ENCODE measurements around the gene AGPAT3. TPM values are rescaled to one million over a fixed set of nuclear protein-coding genes. Genes with fewer than 3 reads are reported as not detected.

AGPAT3 gene
- total and polyA plus RNA-seq, 8 donors = 9.9 to 83.1 (median 36.7) TPM

DNA sequence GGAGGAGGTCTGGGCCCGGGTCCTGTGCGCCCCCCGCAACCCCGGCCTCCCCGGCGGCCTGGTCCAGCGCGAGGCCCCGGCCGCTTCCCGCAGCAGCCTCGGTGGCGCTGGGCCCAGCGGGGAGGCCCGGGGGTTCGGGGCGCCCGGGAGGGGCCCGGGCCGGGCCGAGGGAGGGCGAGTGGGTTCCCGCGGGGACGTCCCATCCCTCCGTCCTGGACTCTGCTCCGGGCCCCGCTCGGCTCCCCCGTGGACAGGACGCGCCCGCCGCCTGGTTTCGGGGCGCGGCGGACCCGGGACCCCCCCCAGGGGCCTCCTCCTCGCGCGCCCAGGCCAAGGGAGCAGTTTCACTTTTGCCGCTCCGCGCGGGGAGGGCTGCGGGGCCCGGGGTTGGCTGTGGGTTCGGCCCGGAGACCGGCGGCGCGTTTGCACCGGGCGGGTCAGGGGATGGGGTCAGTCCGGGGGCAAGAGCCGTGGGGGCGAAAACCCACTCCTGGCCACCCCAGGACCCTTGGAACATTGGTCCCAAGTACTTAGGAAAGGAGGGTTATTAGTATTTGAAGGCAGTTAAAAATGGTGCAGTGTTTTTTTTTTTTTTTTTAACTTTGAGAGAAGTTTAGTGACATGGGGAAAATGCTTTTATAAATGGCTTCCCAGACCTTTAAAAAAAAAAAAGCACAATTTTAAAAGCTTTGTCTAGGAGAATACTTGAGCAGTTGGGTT, 677 bp downstream of the AGPAT3 start:
- DNase-seq = peak; percentile 69 to 77
- Histone ChIP-seq H3K4me1 (peaks cover 36 to 65% (median 49%) of the 10 kb centered on the region in 4 donors), H3K36me3 (peaks cover 0 to 5% (median 0%) of the 10 kb centered on the region in 4 donors), H3K27me3 (no peaks in the 10 kb centered on the region), H3K4me3 (peak overlapping the region; percentile 81 to 94 (median 90)), H3K9me3 (no peaks in the 10 kb centered on the region), H3K27ac (peak overlapping the region; percentile 93 to 97 (median 96))
- 0 to 1% (median 1%) methylated on average over 12 to 56 of the region's 59 CpGs for WGBS, 5 donors
- intact Hi-C loops (cut with DNase I; ENCODE audit: low total_unique reads) = no loop called here
- no peak for TF ChIP-seq POLR2AphosphoS5 (IDR thresholded peaks at IDR 0.05)
- TF ChIP-seq EP300 (IDR thresholded peaks at IDR 0.05) = no peak
- TF ChIP-seq CTCF (IDR thresholded peaks at IDR 0.05) = no peak
- TF ChIP-seq POLR2A (IDR thresholded peaks at IDR 0.05) = no peak

- no peaks in the 10 kb centered on the region for H3K9me3 ChIP-seq
- TF ChIP-seq POLR2AphosphoS5 (IDR thresholded peaks at IDR 0.05) (no peak), EP300 (IDR thresholded peaks at IDR 0.05) (no peak), POLR2A (IDR thresholded peaks at IDR 0.05) (no peak), CTCF (IDR thresholded peaks at IDR 0.05) (no peak)
- peak in 1 of 2 donors; percentile 80 for DNase-seq
- H3K4me1 ChIP-seq = peaks cover 30 to 59% (median 43%) of the 10 kb centered on the region in 4 donors
- intact Hi-C loops (cut with DNase I; ENCODE audit: low total_unique reads) = no loop called here
- WGBS, 5 donors = 0 to 5% (median 1%) methylated on average over 16 of the region's 16 CpGs
- peak overlapping the region; percentile 78 to 97 (median 96) for H3K27ac ChIP-seq
- H3K27me3 ChIP-seq = no peaks in the 10 kb centered on the region
- H3K4me3 ChIP-seq = peak overlapping the region; percentile 81 to 94 (median 90)
- peaks cover 0 to 7% (median 2%) of the 10 kb centered on the region in 4 donors for H3K36me3 ChIP-seq
These were observed 1.2 kb downstream of the AGPAT3 start for GRCh38 chr21:43866260-43866629.

- Histone ChIP-seq H3K4me1 (peaks cover 25 to 54% (median 38%) of the 10 kb centered on the region in 4 donors), H3K4me3 (peak overlapping the region; percentile 81 to 94 (median 90)), H3K27me3 (no peaks in the 10 kb centered on the region), H3K36me3 (peaks cover 0 to 10% (median 2%) of the 10 kb centered on the region in 4 donors), H3K27ac (peak overlapping the region; percentile 78 to 97 (median 96)), H3K9me3 (no peaks in the 10 kb centered on the region)
- WGBS, 5 donors = 20 to 38% (median 35%) methylated on average over 24 of the region's 24 CpGs
- intact Hi-C loops (cut with DNase I; ENCODE audit: low total_unique reads) = no loop called here
- TF ChIP-seq POLR2AphosphoS5 (IDR thresholded peaks at IDR 0.05) (peak in 2 of 3 donors; percentile 47 to 67), POLR2A (IDR thresholded peaks at IDR 0.05) (no peak), CTCF (IDR thresholded peaks at IDR 0.05) (no peak)
- peak; percentile 78 to 79 for DNase-seq
These were observed 1.8 kb downstream of the AGPAT3 start for GRCh38 chr21:43866659-43867331.

GRCh38 chr21:43867332-43867703, 2.3 kb downstream of the AGPAT3 start:
- Histone ChIP-seq H3K9me3 (no peaks in the 10 kb centered on the region), H3K27ac (peak overlapping the region; percentile 78 to 97 (median 96)), H3K4me3 (peak overlapping the region; percentile 81 to 94 (median 90)), H3K36me3 (peaks cover 0 to 10% (median 2%) of the 10 kb centered on the region in 4 donors), H3K4me1 (peaks cover 24 to 52% (median 35%) of the 10 kb centered on the region in 4 donors), H3K27me3 (no peaks in the 10 kb centered on the region)
- DNase-seq = no peak
- no peak for TF ChIP-seq EP300 (IDR thresholded peaks at IDR 0.05)
- no peak for TF ChIP-seq CTCF (IDR thresholded peaks at IDR 0.05)
- no peak for TF ChIP-seq POLR2AphosphoS5 (IDR thresholded peaks at IDR 0.05)
- no peak for TF ChIP-seq POLR2A (IDR thresholded peaks at IDR 0.05)
- WGBS, 5 donors = 65 to 75% (median 67%) methylated on average over 6 of the region's 6 CpGs
- intact Hi-C loops (cut with DNase I; ENCODE audit: low total_unique reads) = no loop called here
